Activated naive CD4-positive, alpha-beta T cell treated with anti-CD3 and anti-CD28 coated beads for 36 hours (primary cell): ENCODE measurements around the gene VPS51. TPM values are rescaled to one million over a fixed set of nuclear protein-coding genes. Genes with fewer than 3 reads are reported as not detected.

Experiments used
- CTCF ChIA-PET: fragments of 350-600 bp; sonication (Branson Sonifier 250); formaldehyde crosslinking; loops from one replicate; lab custom pipeline; 2021; ENCODE audit warnings: antibody characterized with exemption; lab: Charles Lee
- DNase-seq: peaks from one replicate; pipeline ENCODE4 v3.0.0-alpha.2; 2020
- H3K27ac Mint-ChIP-seq: one replicate; pipeline ENCODE4 v1.8.0; 2021; ENCODE audit warnings: mild to moderate bottlenecking, mixed read lengths
- H3K27me3 Mint-ChIP-seq: one replicate; pipeline ENCODE4 v1.8.0; 2021; ENCODE audit warnings: low read depth, mixed read lengths
- H3K36me3 Mint-ChIP-seq: one replicate; pipeline ENCODE4 v1.8.0; 2021; ENCODE audit warnings: low read depth, mixed read lengths
- H3K4me1 Mint-ChIP-seq: one replicate; pipeline ENCODE4 v1.8.0; 2021; ENCODE audit warnings: low read depth, mixed read lengths
- H3K4me3 Mint-ChIP-seq: one replicate; pipeline ENCODE4 v1.8.0; 2021; ENCODE audit warnings: mild to moderate bottlenecking, moderate library complexity, mixed read lengths
- H3K9me3 Mint-ChIP-seq: one replicate; pipeline ENCODE4 v1.8.0; 2021; ENCODE audit warnings: mixed read lengths
- intact Hi-C: fragments of 100-400 bp; cut with micrococcal nuclease; formaldehyde crosslinking; loops from one replicate; pipeline ENCODE4 v1.15.1; 2023
- total RNA-seq, 2 experiments: library from RNA; stranded (reverse); gene quantifications; one replicate each; pipeline ENCODE4 v1.2.3, GENCODE V29; 2021

The VPS51 gene
- total RNA-seq, 2 experiments from 2014 or later: 90.8 to 96.0 TPM

- CTCF ChIA-PET: interaction anchor here (1.1 to 1.4 kb wide), 2 partner anchors 37 to 66 kb away, joined by 3 read pairs; partner anchors contain the start of gene SAC3D1
- Mint-ChIP-seq H3K36me3 (peaks cover 69% of the 10 kb centered on the region), H3K9me3 (no peaks in the 10 kb centered on the region), H3K27me3 (no peaks in the 10 kb centered on the region), H3K4me3 (no peak overlapping the region), H3K4me1 (peaks cover 43% of the 10 kb centered on the region), H3K27ac (peak overlapping the region; percentile 39)
- intact Hi-C loops: loop anchor here (1.0 kb wide), 1 partner anchor 65 kb away; no protein-coding TSS in a partner anchor
- DNase-seq: peak; percentile 71
These were observed 17.9 kb upstream of the VPS51 start for GRCh38 chr11:65078151-65078550.

GRCh38 chr11:65078786-65079342, 17.1 kb upstream of the VPS51 start:
- Mint-ChIP-seq H3K4me3 (no peak overlapping the region), H3K9me3 (no peaks in the 10 kb centered on the region), H3K4me1 (peaks cover 43% of the 10 kb centered on the region), H3K27ac (no peak overlapping the region), H3K27me3 (no peaks in the 10 kb centered on the region), H3K36me3 (peaks cover 74% of the 10 kb centered on the region)
- DNase-seq: no peak
- CTCF ChIA-PET: interaction anchor here (1.1 to 1.4 kb wide), 2 partner anchors 38 to 66 kb away, joined by 3 read pairs; partner anchors contain the start of gene SAC3D1
- intact Hi-C loops: loop anchor here (1.0 kb wide), 1 partner anchor 66 kb away; no protein-coding TSS in a partner anchor

- Mint-ChIP-seq H3K27ac (peak overlapping the region; percentile 97), H3K9me3 (no peaks in the 10 kb centered on the region), H3K4me3 (peak overlapping the region; percentile 92), H3K36me3 (peaks cover 55% of the 10 kb centered on the region), H3K27me3 (no peaks in the 10 kb centered on the region), H3K4me1 (peaks cover 46% of the 10 kb centered on the region)
- CTCF ChIA-PET: interaction anchor here (0.7 to 1.8 kb wide), 7 partner anchors 14 to 161 kb away, joined by 3 to 12 read pairs (median 4); partner anchors contain the start of genes ARL2 and ZNHIT2
- intact Hi-C loops: loop anchor here (5.0 to 10.0 kb wide), 2 partner anchors 166 to 838 kb away; partner anchors contain the start of genes ATG2A, FKBP2 and PPP1R14B
- DNase-seq: peak; percentile 20
These were observed 12.7 kb upstream of the VPS51 start for GRCh38 chr11:65083134-65083833.

- Mint-ChIP-seq H3K4me3 (peak within 1 kb of the TSS; percentile 92), H3K27me3 (no peaks in the 10 kb centered on the region), H3K36me3 (peaks cover 54% of the 10 kb centered on the region), H3K27ac (peak within 1 kb of the TSS; percentile 97), H3K4me1 (peaks cover 39% of the 10 kb centered on the region), H3K9me3 (no peaks in the 10 kb centered on the region)
- intact Hi-C loops: loop anchor here (1.0 to 10.0 kb wide), 8 partner anchors 12 to 839 kb away; partner anchors contain the start of genes ATG2A, FAU, FKBP2 and MRPL49
- DNase-seq: peak; percentile 97
- CTCF ChIA-PET: interaction anchor here (1.5 to 1.6 kb wide), 2 partner anchors 26 to 33 kb away, joined by 4 read pairs; partner anchors contain the start of gene ZNHIT2
These were observed 12.0 kb upstream of the VPS51 start, which contains the start of the genes CDCA5 and ZFPL1 for GRCh38 chr11:65083834-65084597. CDCA5 (minus strand) TSS chr11:65084040; CDS start chr11:65083978, 62 bp downstream. ZFPL1 (plus strand) TSS chr11:65084222; CDS start chr11:65084699, 477 bp downstream.

- Mint-ChIP-seq H3K4me1 (peaks cover 33% of the 10 kb centered on the region), H3K4me3 (peak overlapping the region; percentile 92)
These were observed 11.2 kb upstream of the VPS51 start for GRCh38 chr11:65084598-65085375.

GRCh38 chr11:65085446-65085845, 10.6 kb upstream of the VPS51 start:
- peak overlapping the region; percentile 92 for H3K4me3 Mint-ChIP-seq
- no peaks in the 10 kb centered on the region for H3K27me3 Mint-ChIP-seq
- intact Hi-C loops: loop anchor here (10.0 kb wide), 1 partner anchor 841 kb away; the partner anchor contains the start of genes FKBP2 and PPP1R14B
- CTCF ChIA-PET: no interaction called here
- H3K4me1 Mint-ChIP-seq: peaks cover 30% of the 10 kb centered on the region
- DNase-seq: no peak
- no peaks in the 10 kb centered on the region for H3K9me3 Mint-ChIP-seq
- peak overlapping the region; percentile 97 for H3K27ac Mint-ChIP-seq
- H3K36me3 Mint-ChIP-seq: peaks cover 47% of the 10 kb centered on the region

More at GRCh38 chr11:65084598-65085375, 11.2 kb upstream of the VPS51 start:
- Mint-ChIP-seq H3K9me3 (no peaks in the 10 kb centered on the region), H3K36me3 (peaks cover 51% of the 10 kb centered on the region), H3K27ac (peak overlapping the region; percentile 97), H3K27me3 (no peaks in the 10 kb centered on the region)
- DNase-seq: no peak
- CTCF ChIA-PET: no interaction called here
- intact Hi-C loops: loop anchor here (1.0 to 10.0 kb wide), 8 partner anchors 12 to 840 kb away; partner anchors contain the start of genes ATG2A, FAU, FKBP2 and MRPL49

GRCh38 chr11:65086809-65087208, 9.2 kb upstream of the VPS51 start:
- Mint-ChIP-seq H3K27ac (no peak overlapping the region), H3K9me3 (no peaks in the 10 kb centered on the region), H3K4me3 (no peak overlapping the region), H3K4me1 (peaks cover 21% of the 10 kb centered on the region), H3K27me3 (no peaks in the 10 kb centered on the region), H3K36me3 (peaks cover 34% of the 10 kb centered on the region)
- DNase-seq: no peak
- CTCF ChIA-PET: interaction anchor here (1.3 kb wide), 1 partner anchor 24 kb away, joined by 4 read pairs; no protein-coding TSS in a partner anchor
- intact Hi-C loops: loop anchor here (10.0 kb wide), 1 partner anchor 842 kb away; the partner anchor contains the start of genes FKBP2 and PPP1R14B

- H3K4me1 Mint-ChIP-seq: peaks cover 18% of the 10 kb centered on the region
- no peak for DNase-seq
- H3K9me3 Mint-ChIP-seq: no peaks in the 10 kb centered on the region
- CTCF ChIA-PET: interaction anchor here (1.3 kb wide), 1 partner anchor 23 kb away, joined by 4 read pairs; no protein-coding TSS in a partner anchor
- H3K27me3 Mint-ChIP-seq: no peaks in the 10 kb centered on the region
- H3K4me3 Mint-ChIP-seq: no peak overlapping the region
- no peak overlapping the region for H3K27ac Mint-ChIP-seq
- peaks cover 30% of the 10 kb centered on the region for H3K36me3 Mint-ChIP-seq
- intact Hi-C loops: loop anchor here (10.0 kb wide), 1 partner anchor 842 kb away; the partner anchor contains the start of genes FKBP2 and PPP1R14B
These were observed 8.8 kb upstream of the VPS51 start for GRCh38 chr11:65087216-65087615.

- intact Hi-C loops: loop anchor here (10.0 kb wide), 1 partner anchor 843 kb away; the partner anchor contains the start of genes FKBP2 and PPP1R14B
- H3K27ac Mint-ChIP-seq: no peak overlapping the region
- peaks cover 24% of the 10 kb centered on the region for H3K36me3 Mint-ChIP-seq
- no peaks in the 10 kb centered on the region for H3K9me3 Mint-ChIP-seq
- CTCF ChIA-PET: no interaction called here
- no peak overlapping the region for H3K4me3 Mint-ChIP-seq
- H3K4me1 Mint-ChIP-seq: peaks cover 15% of the 10 kb centered on the region
- no peaks in the 10 kb centered on the region for H3K27me3 Mint-ChIP-seq
- no peak for DNase-seq
These were observed 8.2 kb upstream of the VPS51 start for GRCh38 chr11:65087827-65088226.

GRCh38 chr11:65089621-65090020, 6.4 kb upstream of the VPS51 start:
- H3K36me3 Mint-ChIP-seq: peaks cover 15% of the 10 kb centered on the region
- intact Hi-C loops: loop anchor here (10.0 kb wide), 1 partner anchor 845 kb away; the partner anchor contains the start of genes FKBP2 and PPP1R14B
- CTCF ChIA-PET: interaction anchor here (0.7 kb wide), 1 partner anchor 21 kb away, joined by 3 read pairs; no protein-coding TSS in a partner anchor
- no peak overlapping the region for H3K4me3 Mint-ChIP-seq
- no peak overlapping the region for H3K27ac Mint-ChIP-seq
- no peaks in the 10 kb centered on the region for H3K9me3 Mint-ChIP-seq
- H3K27me3 Mint-ChIP-seq: no peaks in the 10 kb centered on the region
- DNase-seq: no peak
- H3K4me1 Mint-ChIP-seq: peaks cover 10% of the 10 kb centered on the region
